Measurements from ENCODE around the gene SMIM15. TPM values are rescaled to one million over a fixed set of nuclear protein-coding genes. Genes with fewer than 3 reads are reported as not detected.
"Not testable (repeated sequence)": the region's sequence is repeated elsewhere in the genome, so short reads cannot be mapped to it uniquely, and the experiment has no call there.

The SMIM15 gene
- 32.7 and 59.9 TPM in 2 replicates for total RNA-seq (2014; rRNA removed; shearing (Covaris generic))

GRCh38 chr5:61162010-61162831 is at the start of gene SMIM15:
Gene SMIM15, minus strand, starts transcription at chr5:61162468. Its CDS starts 2,297 bp downstream, at chr5:61160171.
- DNase-seq (ENCODE audit: low spot score): peak; percentile 89

- DNase-seq (ENCODE audit: low spot score): no peak
Observed at GRCh38 chr5:61207884-61208283, 45.6 kb upstream of the SMIM15 start.

- DNase-seq (ENCODE audit: low spot score): no peak
Observed at GRCh38 chr5:61205013-61205412, 42.7 kb upstream of the SMIM15 start.

GRCh38 chr5:61202213-61202612 is 39.9 kb upstream of the SMIM15 start:
- no peak for DNase-seq (ENCODE audit: low spot score)

GRCh38 chr5:61200582-61201155 is 38.4 kb upstream of the SMIM15 start:
- DNase-seq (ENCODE audit: low spot score): no peak

- DNase-seq (ENCODE audit: low spot score): no peak
Observed at GRCh38 chr5:61198606-61199005, 36.3 kb upstream of the SMIM15 start.

GRCh38 chr5:61187826-61188225 is 25.6 kb upstream of the SMIM15 start:
- not testable (repeated sequence) for DNase-seq (ENCODE audit: low spot score)

GRCh38 chr5:61187352-61187751 is 25.1 kb upstream of the SMIM15 start:
- DNase-seq (ENCODE audit: low spot score): not testable (repeated sequence)

GRCh38 chr5:61186634-61187033 is 24.4 kb upstream of the SMIM15 start:
- no peak for DNase-seq (ENCODE audit: low spot score)

GRCh38 chr5:61184708-61185107 is 22.4 kb upstream of the SMIM15 start:
- peak; percentile 10 for DNase-seq (ENCODE audit: low spot score)

- no peak for DNase-seq (ENCODE audit: low spot score)
Observed at GRCh38 chr5:61183538-61183937, 21.3 kb upstream of the SMIM15 start.

GRCh38 chr5:61182449-61182848 is 20.2 kb upstream of the SMIM15 start:
- peak; percentile 39 for DNase-seq (ENCODE audit: low spot score)

GRCh38 chr5:61180886-61181285 is 18.6 kb upstream of the SMIM15 start:
- no peak for DNase-seq (ENCODE audit: low spot score)

- no peak for DNase-seq (ENCODE audit: low spot score)
Observed at GRCh38 chr5:61178702-61179101, 16.4 kb upstream of the SMIM15 start.

GRCh38 chr5:61177716-61178115 is 15.4 kb upstream of the SMIM15 start:
- DNase-seq (ENCODE audit: low spot score): no peak

- DNase-seq (ENCODE audit: low spot score): no peak
Observed at GRCh38 chr5:61177070-61177469, 14.8 kb upstream of the SMIM15 start.

GRCh38 chr5:61176631-61177030 is 14.4 kb upstream of the SMIM15 start:
- DNase-seq (ENCODE audit: low spot score): no peak

- no peak for DNase-seq (ENCODE audit: low spot score)
Observed at GRCh38 chr5:61171479-61171878, 9.2 kb upstream of the SMIM15 start.

- no peak for DNase-seq (ENCODE audit: low spot score)
Observed at GRCh38 chr5:61168951-61169350, 6.7 kb upstream of the SMIM15 start.

GRCh38 chr5:61167382-61167781 is 5.1 kb upstream of the SMIM15 start:
- peak; percentile 33 for DNase-seq (ENCODE audit: low spot score)

GRCh38 chr5:61163905-61164304 is 1.6 kb upstream of the SMIM15 start:
- no peak for DNase-seq (ENCODE audit: low spot score)

GRCh38 chr5:61162832-61163567 is 732 bp upstream of the SMIM15 start:
- peak; percentile 20 for DNase-seq (ENCODE audit: low spot score)

GRCh38 chr5:61160497-61160896 is 1.8 kb downstream of the SMIM15 start:
- DNase-seq (ENCODE audit: low spot score): no peak

All from H4 (cell line).